NCI-H748 treated with DMSO at 0.1 percent for 48 hours (cell line): ENCODE results near the gene GPR158.

ENCODE experiments used
- DNase-seq: peaks from one replicate; lab custom pipeline; 2025; lab: John Stamatoyannopoulos, UW

The GPR158 gene

DNA sequence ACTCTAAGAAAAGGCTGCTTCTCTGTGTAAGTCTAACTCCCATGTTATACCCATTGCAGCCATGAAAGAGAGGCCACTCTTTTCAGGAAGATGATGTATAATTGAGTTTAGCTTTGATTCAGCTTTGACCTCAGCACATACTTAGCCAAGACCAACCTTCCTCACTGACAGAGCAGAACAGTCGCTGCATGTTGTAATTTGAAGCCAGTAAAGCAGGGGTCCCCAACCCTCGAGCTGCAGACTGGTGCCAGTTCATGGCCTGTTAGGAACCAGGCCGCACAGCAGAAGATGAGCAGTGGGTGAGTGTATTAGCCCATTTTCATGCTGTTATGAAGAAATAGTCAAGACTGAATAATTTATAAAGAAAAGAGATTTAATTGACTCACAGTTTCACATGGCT, 223.9 kb downstream of the GPR158 start:
- no peak for DNase-seq

DNA sequence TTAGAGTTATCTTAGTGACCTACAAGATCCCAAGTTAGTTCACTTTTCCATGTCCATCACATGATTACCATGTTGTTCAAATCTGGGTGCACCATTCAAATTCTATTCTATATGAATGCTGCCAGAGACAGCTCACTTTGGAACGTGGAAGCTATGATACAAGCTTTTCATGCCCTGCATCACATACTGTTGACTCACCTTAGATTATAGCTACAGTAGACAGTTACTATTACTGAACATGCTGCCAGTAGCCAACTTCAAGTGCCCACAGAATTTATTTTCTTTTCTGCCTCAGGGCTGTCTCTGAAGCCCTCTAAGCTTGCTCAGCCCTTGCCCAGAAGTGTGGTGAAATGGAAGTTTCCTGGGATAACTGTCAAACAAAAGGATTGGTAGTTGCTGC, 231.1 kb downstream of the GPR158 start:
- DNase-seq = no peak

DNA sequence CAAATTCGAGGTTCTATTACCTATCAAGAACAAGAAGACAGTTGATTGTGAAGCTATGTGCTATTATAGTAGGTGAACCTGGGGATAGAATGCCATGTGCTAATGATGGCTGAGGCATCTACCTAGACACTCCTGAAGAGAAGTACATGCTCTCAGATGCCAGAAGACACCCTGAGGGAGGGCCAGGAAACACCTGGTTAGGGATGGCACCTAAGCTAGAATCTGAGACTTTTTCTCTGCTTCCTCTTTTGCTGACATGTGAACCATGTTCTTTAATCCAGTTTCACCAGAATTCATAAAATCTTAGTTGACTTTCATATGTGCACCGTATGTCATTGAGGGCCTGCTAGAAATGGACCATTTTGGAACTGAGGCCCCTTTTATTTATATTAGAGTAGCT, 242.8 kb downstream of the GPR158 start:
- DNase-seq = no peak

DNA sequence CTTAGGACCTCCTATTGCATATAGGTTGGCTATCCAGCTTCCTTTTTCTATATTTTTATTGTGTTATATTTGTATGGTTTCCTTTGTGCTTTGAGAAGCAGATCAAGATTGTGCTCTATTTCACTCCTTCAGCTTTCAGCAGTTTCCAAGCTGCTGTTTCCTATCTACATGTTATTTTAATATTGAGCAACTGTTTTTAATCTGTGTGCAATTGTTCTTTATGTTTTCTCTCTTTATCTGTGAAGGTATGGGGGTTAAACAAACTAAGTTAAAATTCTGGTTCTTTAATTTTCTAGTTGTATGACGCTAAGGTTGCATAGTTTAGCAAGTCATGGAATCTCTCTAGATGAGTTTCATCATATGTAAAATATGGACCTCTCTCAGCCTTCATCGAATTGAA, 251.0 kb downstream of the GPR158 start:
- no peak for DNase-seq

DNA sequence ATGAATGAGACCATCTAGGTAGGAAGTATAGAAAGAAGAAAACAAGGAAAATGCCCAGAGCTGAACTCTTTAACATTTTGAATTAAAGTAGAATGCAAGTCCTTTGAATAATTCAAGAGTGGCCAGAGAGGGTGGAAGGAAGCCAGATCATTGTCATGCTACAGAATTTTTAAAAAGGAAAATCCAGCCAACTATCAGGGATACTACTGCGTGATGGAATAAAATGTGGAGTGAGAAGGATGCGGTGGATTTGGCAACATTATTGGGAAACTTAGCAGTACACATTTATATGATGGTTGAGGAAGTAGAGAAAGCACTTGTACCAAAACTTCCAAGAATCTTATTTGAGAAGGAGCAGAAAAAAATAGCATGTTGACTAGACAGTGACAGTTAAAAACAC, 261.6 kb downstream of the GPR158 start:
- no peak for DNase-seq

DNA sequence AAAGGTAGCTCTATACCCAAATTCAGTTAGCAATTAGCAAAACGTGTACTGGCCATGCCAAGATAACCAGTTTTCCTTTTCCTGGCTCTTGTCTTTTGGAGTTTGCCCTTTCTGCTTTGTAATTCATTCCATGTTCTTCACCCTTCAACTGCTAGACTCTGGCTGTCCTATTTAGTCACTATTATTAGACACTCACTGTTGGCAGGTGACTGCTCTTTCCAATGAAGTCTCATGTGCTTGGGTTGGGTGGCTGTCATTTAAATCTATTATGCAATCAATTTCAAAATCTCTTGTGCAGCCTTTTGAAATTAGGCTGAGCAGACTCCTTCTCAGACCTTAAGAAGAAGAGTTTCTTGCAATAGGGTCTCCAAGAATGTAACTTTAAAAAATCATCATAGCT, 266.5 kb downstream of the GPR158 start:
- no peak for DNase-seq

DNA sequence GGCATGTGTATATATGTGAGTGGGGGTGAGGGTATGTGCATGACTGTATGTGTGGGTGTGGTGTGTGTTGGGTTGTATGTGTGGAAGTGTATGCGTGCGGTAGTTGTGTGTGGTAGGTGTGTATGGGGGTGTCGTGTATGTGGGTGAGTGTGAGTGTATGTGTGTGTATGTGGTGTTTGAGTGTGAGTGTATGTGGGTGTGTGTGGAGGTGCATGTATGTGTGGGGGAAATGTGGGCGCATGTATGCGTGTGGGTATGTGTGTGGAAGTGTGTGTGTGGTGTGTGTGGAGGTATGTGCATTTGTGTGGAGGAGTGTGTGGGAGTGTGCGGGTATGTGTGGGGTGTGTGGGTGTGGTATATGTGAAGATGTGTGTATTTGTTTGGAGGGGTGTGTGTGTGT, 269.5 kb downstream of the GPR158 start:
- DNase-seq = no peak

DNA sequence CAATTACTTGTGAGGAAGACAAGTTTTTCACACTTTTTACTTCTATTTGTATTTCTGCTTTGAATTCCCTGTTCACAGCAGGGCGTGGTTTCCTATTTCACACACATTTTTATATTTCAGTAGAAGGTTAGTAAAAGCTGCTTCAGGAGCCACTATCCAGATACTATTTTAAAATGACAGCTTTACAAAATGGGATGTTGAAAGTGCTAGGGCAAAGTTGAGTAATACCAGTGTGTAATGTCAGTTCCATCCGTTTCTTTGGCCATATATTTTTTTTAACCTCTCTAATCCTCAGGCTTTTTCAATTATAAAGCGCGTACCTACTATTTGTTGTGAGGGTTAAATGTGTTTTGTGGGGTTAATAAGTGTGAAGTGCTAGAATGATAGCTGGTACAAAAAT, 276.6 kb downstream of the GPR158 start:
- DNase-seq = no peak

DNA sequence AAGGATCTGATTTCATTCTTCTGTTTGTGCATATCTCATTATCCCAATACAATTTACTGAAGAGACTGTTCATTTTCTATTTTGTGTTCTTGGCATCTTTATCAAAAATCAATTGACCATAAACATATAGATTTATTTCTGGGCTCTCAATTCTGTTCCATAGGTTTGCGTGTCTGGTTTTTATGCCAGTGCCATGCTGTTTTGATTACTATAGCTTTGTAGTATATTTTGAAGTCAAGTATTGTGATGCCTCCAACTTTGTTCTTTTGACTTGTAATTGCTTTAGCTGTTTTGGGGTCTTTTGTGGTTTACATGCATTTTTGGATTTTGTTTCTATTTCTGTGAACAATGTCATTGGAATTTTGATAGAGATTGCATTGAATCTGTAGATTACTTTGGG, 278.8 kb downstream of the GPR158 start:
- no peak for DNase-seq

DNA sequence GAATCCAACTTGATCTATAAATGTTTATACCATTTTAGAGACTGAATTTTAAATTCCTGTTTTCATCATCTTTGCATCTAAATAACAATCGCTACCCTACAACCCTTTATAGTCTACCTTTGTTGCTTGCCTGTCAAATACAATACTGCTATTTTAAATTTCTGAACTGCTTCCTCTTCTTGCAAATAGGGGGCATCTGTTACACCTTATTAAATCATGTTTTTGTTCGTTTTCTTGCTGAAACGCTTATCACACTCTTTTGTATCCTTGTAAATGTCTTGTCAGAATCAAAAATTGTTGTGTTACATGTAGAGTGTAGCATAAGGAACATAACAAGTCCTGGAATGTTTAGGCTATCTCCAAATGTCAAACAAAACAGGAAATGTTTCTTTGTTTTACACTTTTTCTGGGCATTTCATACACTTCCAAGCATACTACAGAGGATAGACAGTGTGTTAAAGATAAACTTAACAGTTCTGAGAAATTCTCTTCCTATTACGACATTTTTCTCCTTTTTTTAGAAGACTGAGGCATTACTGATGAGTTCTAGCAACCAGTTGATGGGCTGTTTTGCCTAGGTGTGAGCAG, 281.3 kb downstream of the GPR158 start:
- DNase-seq = no peak

DNA sequence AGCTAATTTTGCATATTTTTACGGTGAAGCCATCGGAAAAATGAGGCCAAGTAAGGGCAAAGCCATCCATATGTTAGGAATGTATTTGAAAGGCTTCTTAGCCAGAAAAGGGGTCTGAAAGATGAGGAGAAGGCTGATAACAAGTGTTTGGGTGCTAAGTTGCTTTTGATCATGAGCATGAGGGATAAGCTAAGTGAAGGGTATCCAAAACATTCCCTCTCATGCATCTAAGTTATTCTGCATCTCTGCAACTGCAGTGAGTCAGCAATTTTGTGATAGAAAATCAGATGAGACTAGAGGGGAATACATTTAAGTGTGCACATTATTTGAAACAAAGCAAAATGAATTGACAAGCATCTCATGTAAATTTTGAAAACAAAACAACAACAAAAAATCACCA, 282.8 kb downstream of the GPR158 start:
- DNase-seq = no peak

DNA sequence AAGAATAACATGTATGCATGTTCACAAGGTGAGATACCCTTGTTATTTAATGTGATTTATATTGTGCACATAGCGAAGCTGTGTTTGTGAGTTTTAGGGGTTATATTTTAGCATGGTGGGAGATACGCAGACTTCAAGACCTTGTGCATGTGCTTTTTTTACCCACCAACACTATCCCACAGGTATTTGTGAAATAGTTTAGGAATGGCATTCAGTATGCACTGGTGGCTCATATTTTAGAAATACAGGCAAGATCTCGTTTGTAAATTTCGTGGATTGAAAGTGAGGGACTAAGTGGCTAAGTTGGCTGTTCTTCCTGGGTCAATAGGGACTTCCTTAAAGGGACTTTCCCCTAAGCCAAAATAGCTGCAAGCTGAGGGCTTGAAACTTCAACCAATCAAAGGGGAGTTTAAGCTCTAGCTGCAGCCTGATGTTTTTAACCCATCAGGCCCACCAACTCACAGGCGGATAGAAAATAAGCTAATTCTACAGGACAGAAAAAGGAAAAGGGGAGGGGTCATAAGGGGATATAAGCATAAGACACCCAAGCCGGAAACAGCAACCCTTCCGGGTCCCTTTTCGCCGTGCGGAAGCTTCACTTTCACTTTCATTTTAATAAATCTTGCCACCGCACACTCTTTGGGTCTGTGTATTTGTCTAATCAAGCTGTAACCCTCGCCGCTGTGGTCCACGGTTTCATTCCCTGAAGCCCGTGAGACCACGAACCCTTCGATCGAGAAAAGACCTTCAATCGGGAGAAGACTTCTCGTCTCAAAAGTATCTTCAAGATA, 291.0 kb downstream of the GPR158 start:
- peak; percentile 40 for DNase-seq

DNA sequence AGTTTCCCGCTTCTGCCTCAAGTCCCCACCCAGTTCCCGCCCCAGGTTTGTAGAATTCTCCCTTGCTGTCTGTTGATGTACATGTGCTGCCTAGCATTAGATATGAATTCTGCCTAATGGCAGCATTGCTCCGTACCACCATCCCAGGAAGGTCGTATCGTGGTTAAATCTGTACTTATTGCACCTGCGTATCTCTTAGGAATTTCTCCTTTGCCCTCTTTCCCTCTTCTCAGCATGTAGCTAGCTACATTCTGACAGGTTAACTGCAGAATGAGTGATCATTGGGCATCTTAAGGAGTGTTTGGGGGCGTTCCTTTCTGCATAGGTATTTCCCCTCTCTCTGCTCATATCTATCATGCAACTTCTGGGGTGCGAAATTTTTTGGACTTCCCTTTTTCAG, 293.1 kb downstream of the GPR158 start:
- no peak for DNase-seq

DNA sequence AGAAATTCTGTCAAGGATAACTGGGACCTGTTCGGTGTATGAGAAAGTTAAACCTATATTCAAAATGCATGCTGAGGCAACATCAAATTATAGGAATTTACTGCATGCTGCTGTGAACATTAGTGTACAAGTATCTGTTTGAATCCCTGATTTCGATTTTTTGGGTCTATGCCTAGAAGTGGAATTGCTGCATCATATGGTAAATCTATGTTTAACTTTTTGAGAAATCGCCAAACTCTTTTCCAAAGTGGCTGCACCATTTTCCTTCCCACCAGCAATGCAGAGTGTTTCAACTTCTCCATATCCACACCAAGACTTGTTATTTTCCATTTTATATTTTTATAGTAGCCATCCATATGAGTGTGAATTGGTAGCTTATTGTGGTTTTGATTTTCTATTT, 306.7 kb downstream of the GPR158 start:
- DNase-seq = no peak

DNA sequence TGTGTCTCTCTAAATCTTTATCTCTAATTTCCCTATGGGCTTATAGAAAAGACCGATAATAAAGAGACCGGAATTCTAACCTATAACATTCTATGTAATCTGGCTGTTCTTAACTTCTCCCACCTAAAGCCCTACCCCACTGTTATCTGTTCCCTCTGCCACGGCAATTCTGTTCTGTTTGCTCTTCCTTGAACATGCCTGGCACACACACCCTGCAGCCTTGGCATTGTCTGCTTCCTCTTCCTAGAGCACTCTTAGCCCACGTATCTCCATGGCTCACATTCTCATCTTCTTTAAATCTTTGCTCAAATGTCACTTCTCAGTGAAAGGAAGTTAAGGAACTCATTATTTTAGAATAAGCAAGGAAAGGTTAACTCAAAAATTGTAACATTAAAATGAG, 309.2 kb downstream of the GPR158 start:
- no peak for DNase-seq

DNA sequence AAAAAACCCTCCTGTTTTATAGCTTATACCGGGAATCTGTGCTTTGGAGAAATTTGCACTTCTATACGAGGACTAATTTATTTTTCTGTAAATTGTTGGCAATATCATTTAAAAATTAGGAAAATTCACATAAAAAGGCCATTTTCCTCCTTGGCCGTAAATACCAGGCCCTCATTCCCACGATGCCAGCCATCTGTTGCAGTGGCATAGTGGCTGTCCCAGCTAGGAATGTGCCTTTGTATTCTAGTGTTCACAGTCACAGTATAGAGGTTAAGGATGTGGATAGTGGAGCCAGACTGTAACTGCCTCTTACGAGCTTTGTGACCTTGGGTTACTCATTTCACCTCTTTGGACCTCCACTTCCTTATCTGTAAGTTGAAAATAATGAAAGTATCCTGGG, 312.5 kb downstream of the GPR158 start:
- DNase-seq = no peak

DNA sequence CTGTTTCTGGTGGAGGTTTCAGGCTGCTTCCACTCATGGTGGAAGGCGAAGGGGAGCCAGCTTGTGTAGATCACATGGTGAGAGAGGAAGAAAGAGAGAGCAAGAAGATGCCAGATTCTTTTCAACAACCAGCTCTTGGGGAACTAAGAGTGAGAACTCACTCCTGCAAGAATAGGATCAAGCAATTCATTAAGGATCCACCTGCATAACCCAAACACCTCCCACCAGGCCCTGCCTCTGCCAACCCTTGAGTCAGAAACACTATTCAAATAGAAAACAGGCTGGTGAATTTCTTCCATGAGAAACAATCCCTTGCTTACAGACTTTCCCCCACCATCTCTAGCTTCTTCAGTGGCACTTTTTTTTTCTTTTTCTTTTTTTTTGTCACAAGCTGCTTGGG, 317.2 kb downstream of the GPR158 start:
- no peak for DNase-seq

DNA sequence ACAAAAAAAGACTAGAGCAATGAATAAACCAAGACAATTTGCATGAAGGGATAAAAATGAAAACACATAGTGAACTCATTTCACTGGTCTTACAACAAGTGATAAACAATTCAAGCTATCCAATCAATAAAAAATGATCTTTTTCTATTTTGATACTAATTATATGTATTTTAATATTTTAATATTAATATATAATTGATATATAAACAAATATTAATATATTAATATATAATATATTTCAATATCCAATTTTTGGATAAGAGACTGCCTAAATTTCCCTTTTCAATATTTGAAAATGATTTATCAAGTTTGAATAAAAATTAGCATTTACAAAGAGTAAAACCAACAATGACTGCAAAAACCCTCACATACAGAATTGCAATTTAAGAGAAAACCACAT, 317.9 kb downstream of the GPR158 start:
- DNase-seq = no peak

DNA sequence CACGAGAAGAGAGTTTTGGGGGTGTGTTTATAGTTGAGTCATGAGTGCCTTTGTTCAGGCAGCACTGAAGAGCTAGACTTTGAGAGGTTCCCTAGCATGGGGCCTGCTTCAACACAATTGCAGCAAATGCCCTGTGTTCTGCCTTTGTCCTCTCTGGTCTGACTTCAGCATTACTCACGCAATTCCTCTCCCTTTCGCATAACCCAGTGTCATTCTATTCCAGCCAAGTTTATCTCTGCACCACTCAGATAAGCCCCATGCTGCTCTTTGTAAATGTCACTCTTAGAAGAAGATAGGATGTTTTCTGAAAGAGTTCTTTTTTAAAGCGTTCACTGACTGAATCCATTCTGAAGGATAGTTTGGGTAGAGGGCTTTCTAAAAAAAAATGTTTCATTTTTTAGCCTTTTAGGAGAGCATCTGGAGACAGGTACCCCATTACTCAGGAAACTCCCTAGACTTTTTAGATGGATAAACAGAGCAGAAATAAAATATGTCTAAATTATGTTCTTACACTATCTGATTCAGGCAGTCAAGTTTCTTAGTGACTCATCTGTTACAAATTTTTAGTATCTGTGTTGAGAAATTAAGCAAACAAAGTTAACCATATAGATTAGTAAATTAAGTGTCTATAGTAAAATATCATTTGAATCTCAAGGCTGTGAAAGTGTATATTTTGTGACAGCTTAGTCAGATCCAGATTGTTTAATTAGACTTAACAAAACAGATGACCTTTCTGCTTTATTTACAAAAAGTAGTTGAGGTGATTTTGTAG, 318.5 kb downstream of the GPR158 start:
- DNase-seq = no peak

DNA sequence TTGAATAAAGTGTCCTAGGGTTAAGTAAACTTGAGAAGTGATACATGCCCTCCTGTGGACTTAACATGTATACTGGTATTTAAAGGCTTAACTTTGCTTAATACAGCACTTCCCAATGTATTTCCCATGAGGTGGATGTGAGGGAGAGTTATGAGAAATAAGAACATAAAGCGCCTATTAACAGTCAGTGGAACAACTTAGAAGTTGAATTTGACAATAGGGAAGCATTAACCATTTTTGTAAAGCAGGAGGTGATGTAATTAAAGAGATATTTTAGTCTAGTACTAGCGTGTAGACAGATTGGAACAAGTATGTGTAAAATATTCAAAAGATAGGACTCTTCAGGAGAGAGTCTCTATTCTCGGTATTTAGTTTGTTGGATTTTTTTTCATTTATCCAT, 322.4 kb downstream of the GPR158 start:
- no peak for DNase-seq

DNA sequence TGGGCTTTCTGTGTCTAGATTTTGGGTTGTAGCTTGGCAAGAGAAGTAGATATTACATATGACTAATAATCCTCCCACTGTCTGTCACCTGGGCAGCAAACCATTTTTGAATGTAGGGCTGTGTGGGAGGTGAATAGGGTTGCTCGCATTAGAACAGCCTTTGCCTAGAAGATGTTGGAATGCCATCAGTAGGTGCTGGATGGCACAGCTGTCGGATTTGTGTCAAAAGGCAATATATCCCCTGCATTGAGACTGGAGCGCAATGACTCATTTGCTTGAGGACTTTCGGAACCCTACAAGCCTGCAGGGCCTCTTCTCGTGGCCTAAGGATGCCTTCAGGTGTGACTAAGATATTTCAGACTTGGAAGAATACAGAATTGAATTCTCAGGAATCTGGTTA, 323.8 kb downstream of the GPR158 start:
- no peak for DNase-seq

DNA sequence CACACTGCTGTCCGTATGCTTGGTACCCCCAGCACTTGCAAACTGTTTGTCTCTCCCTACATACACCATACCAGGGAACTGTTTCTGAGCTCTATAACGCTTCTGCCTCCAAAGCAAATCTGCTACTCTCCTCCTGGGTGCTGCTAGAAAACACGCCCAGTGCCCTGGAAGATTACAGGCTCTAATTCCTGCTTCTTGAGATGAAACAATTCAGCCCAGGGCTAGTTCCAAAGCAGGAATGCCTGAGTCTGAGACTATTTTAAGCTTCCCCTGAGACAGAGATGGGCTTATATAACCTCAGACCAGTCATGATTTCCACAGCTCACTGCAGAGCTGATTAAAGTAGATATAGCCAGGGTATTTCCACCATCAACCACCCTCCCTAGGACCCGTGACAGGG, 327.1 kb downstream of the GPR158 start:
- no peak for DNase-seq

DNA sequence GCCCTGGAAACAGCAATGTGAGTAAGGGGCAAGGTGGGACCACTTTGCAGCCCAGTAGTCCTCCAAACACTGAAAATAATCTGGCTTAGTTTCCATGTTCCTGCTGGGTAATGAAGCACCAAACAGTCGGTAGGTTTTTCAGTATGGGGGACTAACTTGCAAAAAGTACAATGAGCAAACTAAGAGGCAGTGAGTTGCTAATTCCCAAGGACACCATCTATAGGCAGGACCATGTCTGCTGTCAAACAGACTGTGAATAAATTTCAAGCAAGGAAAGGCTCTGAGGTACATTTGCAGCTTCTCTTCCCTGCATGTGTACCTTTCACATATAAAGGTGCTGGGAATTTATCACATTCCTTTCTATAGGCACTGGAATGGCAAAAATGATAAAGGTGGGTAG, 327.7 kb downstream of the GPR158 start:
- no peak for DNase-seq
